Muscle layer of duodenum (tissue), 2 donors: ENCODE data around the gene OSBPL10.

Experiments used
- H3K27ac ChIP-seq: one replicate; pipeline ENCODE4 v1.7.0; 2013; ENCODE audit warnings: mild to moderate bottlenecking, low read length
- H3K27me3 ChIP-seq: one replicate; pipeline ENCODE4 v1.7.0; 2013; ENCODE audit warnings: low read depth, mild to moderate bottlenecking, control low read depth, low read length
- H3K36me3 ChIP-seq, 2 donors: one replicate each; pipeline ENCODE4 v1.7.0; 2013; ENCODE audit warnings: low read length in 2 of 2, control low read depth in 1 of 2, mild to moderate bottlenecking in 1 of 2; ENCODE audit not compliant: insufficient read depth in 2 of 2, control insufficient read depth in 1 of 2
- H3K4me1 ChIP-seq, 2 donors: one replicate each; pipeline ENCODE4 v1.7.0; 2013; ENCODE audit warnings: low read length in 2 of 2, mild to moderate bottlenecking in 2 of 2, control low read depth in 1 of 2, moderate library complexity in 1 of 2; ENCODE audit not compliant: insufficient read depth in 2 of 2, control insufficient read depth in 1 of 2
- H3K4me3 ChIP-seq, 2 donors: one replicate each; pipeline ENCODE4 v1.7.0; 2013; ENCODE audit warnings: low read length in 2 of 2, low read depth in 1 of 2, mild to moderate bottlenecking in 1 of 2
- H3K9me3 ChIP-seq, 2 donors: one replicate each; pipeline ENCODE4 v1.7.0; 2013; ENCODE audit warnings: low read length in 2 of 2, control low read depth in 1 of 2, mild to moderate bottlenecking in 1 of 2; ENCODE audit not compliant: control insufficient read depth in 1 of 2
- donor health status: healthy.

OSBPL10 gene

DNA sequence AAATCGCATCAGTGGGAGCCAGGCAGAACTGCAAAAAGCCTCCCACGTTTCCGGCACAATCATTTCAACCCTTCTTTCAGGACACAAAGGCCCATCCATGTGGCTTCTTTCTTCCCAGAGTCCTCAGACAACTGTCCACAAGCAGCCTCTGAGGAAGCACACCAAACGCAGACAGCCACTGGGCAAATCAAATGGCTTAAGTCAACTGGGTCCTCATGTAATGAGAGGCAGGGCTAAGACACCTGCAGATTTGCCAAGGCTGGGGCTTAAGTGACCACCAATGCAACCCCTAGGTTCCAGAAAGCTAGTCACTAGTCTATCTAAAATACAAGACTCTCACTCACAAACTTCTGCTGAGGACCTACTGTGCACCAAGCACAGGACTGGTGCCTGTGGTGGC, 8.0 kb downstream of the OSBPL10 start:
- H3K27me3 ChIP-seq: no peaks in the 10 kb centered on the region
- H3K36me3 ChIP-seq: peaks cover 0 to 5% of the 10 kb centered on the region in 2 donors
- no peak overlapping the region for H3K27ac ChIP-seq
- H3K4me1 ChIP-seq: peaks cover 5 to 7% of the 10 kb centered on the region in 2 donors
- no peaks in the 10 kb centered on the region for H3K9me3 ChIP-seq
- H3K4me3 ChIP-seq: no peak overlapping the region

DNA sequence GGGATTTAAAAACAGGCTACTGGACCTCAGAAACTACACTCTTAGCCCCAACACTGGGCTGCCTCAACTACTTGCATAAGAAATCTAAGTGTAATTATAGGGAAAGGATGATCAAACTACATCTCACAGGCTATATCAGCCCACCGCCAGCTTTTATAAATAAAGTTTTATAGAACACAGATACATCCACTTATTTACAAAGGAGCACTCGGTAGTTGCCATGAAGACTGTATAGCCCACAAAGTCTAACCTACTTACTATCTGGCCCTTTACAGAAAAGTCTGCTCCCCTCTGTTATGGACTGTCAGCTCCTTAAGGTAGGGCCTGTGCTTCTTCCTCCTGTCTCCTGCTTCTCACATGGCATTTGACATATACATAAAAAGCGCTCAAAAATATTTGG, 9.5 kb downstream of the OSBPL10 start:
- H3K27me3 ChIP-seq: no peaks in the 10 kb centered on the region
- no peak overlapping the region for H3K27ac ChIP-seq
- no peaks in the 10 kb centered on the region for H3K9me3 ChIP-seq
- H3K4me1 ChIP-seq: peaks cover 5 to 7% of the 10 kb centered on the region in 2 donors
- H3K4me3 ChIP-seq: no peak overlapping the region
- H3K36me3 ChIP-seq: peaks cover 0 to 5% of the 10 kb centered on the region in 2 donors

GRCh38 chr3:31968927-31969418, 12.1 kb downstream of the OSBPL10 start:
- peak overlapping the region; percentile 70 for H3K27ac ChIP-seq
- H3K4me1 ChIP-seq: peaks cover 5 to 7% of the 10 kb centered on the region in 2 donors
- no peaks in the 10 kb centered on the region for H3K27me3 ChIP-seq
- H3K4me3 ChIP-seq: no peak overlapping the region
- H3K9me3 ChIP-seq: no peaks in the 10 kb centered on the region
- H3K36me3 ChIP-seq: peaks cover 0 to 5% of the 10 kb centered on the region in 2 donors

DNA sequence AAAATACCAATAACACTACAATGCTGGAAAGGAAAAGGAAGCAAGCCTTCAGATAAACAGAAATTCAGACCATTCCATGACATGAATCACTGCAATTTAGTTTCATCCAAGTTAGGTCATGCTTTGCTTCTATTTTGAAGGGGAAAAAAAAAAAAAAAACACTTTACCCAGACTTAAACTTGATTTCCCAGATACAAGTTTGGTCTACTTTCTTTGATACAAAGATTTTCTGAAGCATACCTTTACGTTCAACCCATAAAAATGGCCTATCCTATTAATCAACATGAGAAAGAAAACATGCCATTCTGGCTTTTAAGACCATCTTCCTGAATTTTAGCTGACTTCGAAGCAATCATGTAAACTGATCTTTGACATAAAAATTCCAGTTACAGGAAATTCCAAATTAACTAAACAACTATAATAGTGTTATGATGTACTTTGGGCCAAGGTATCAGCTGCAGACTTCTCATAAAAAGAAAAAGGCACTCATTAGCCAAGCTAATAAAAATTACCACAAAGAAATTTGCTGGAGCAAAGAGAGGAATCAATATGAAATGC, 12.6 kb downstream of the OSBPL10 start:
- no peaks in the 10 kb centered on the region for H3K9me3 ChIP-seq
- H3K4me1 ChIP-seq: peaks cover 5 to 7% of the 10 kb centered on the region in 2 donors
- peaks cover 0 to 5% of the 10 kb centered on the region in 2 donors for H3K36me3 ChIP-seq
- H3K27me3 ChIP-seq: no peaks in the 10 kb centered on the region
- H3K27ac ChIP-seq: peak overlapping the region; percentile 70
- H3K4me3 ChIP-seq: no peak overlapping the region

GRCh38 chr3:31967592-31967991, 13.5 kb downstream of the OSBPL10 start:
- Histone ChIP-seq H3K9me3 (no peaks in the 10 kb centered on the region), H3K4me3 (no peak overlapping the region), H3K27ac (no peak overlapping the region)

GRCh38 chr3:31966978-31967591, 14.0 kb downstream of the OSBPL10 start:
- no peaks in the 10 kb centered on the region for H3K27me3 ChIP-seq
- H3K4me3 ChIP-seq: no peak overlapping the region
- H3K4me1 ChIP-seq: peaks cover 5 to 7% of the 10 kb centered on the region in 2 donors
- no peaks in the 10 kb centered on the region for H3K9me3 ChIP-seq
- peaks cover 0 to 5% of the 10 kb centered on the region in 2 donors for H3K36me3 ChIP-seq
- H3K27ac ChIP-seq: no peak overlapping the region

More at GRCh38 chr3:31967592-31967991, 13.5 kb downstream of the OSBPL10 start:
- peaks cover 0 to 5% of the 10 kb centered on the region in 2 donors for H3K36me3 ChIP-seq
- H3K4me1 ChIP-seq: peaks cover 5 to 7% of the 10 kb centered on the region in 2 donors
- no peaks in the 10 kb centered on the region for H3K27me3 ChIP-seq

GRCh38 chr3:31962801-31963205, 18.3 kb downstream of the OSBPL10 start:
- Histone ChIP-seq H3K9me3 (no peaks in the 10 kb centered on the region), H3K27ac (no peak overlapping the region), H3K4me3 (no peak overlapping the region), H3K4me1 (peaks cover 7 to 27% of the 10 kb centered on the region in 2 donors), H3K27me3 (no peaks in the 10 kb centered on the region), H3K36me3 (no peaks in the 10 kb centered on the region)

GRCh38 chr3:31960793-31961431, 20.1 kb downstream of the OSBPL10 start:
- Histone ChIP-seq H3K4me1 (peaks cover 7 to 27% of the 10 kb centered on the region in 2 donors), H3K4me3 (no peak overlapping the region), H3K36me3 (no peaks in the 10 kb centered on the region)

GRCh38 chr3:31959951-31960792, 20.9 kb downstream of the OSBPL10 start:
- peak overlapping the region; percentile 44 to 50 for H3K4me3 ChIP-seq

More at GRCh38 chr3:31960793-31961431, 20.1 kb downstream of the OSBPL10 start:
- Histone ChIP-seq H3K27ac (no peak overlapping the region), H3K27me3 (no peaks in the 10 kb centered on the region), H3K9me3 (peaks cover 0 to under 1% of the 10 kb centered on the region in 2 donors)

GRCh38 chr3:31959251-31959650, 21.8 kb downstream of the OSBPL10 start:
- Histone ChIP-seq H3K4me1 (peaks cover 7 to 27% of the 10 kb centered on the region in 2 donors), H3K4me3 (peak overlapping the region; percentile 44 to 50), H3K9me3 (peaks cover 5 to 10% of the 10 kb centered on the region in 2 donors), H3K36me3 (no peaks in the 10 kb centered on the region), H3K27me3 (no peaks in the 10 kb centered on the region), H3K27ac (peak overlapping the region; percentile 39)

More at GRCh38 chr3:31959951-31960792, 20.9 kb downstream of the OSBPL10 start:
- no peaks in the 10 kb centered on the region for H3K36me3 ChIP-seq
- peaks cover 7 to 27% of the 10 kb centered on the region in 2 donors for H3K4me1 ChIP-seq
- peaks cover 5 to 8% of the 10 kb centered on the region in 2 donors for H3K9me3 ChIP-seq
- H3K27me3 ChIP-seq: no peaks in the 10 kb centered on the region
- peak overlapping the region; percentile 12 for H3K27ac ChIP-seq
